RWPE1 (cell line): ENCODE results near the gene THBD.

ENCODE experiments used
- CTCF ChIA-PET: fragments of 350-600 bp; sonication (Branson Sonifier 250); formaldehyde crosslinking; extraction: SDS; loops from one replicate; lab custom pipeline; 2021; lab: Yijun Ruan, JAX
- POLR2A ChIA-PET: fragments of 400-600 bp; formaldehyde crosslinking; extraction: SDS; loops from one replicate; lab custom pipeline; 2020; ENCODE audit warnings: antibody characterized with exemption; ENCODE audit not compliant: low non-redundant PET; lab: Yijun Ruan, JAX
- DNase-seq: peaks from one replicate; pipeline ENCODE4 v3.0.0; 2012; ENCODE audit warnings: low spot score
- H3K27ac ChIP-seq: fragments of 450-650 bp; 2 replicates; pipeline ENCODE4 v1.5.1; 2017
- CTCF ChIP-seq: fragments of 450-650 bp; conservative IDR thresholded peaks from 2 replicates; pipeline ENCODE4 v1.5.1; 2017; ENCODE audit warnings: low read depth, mild to moderate bottlenecking

THBD gene

GRCh38 chr20:23068283-23068682 lies 18.8 kb upstream of the THBD start:
- DNase-seq: no peak
- ChIA-PET CTCF (interaction anchor here (0.5 to 1.2 kb wide), 2 partner anchors 113 to 126 kb away, joined by 3 read pairs; no protein-coding TSS in a partner anchor), POLR2A (no interaction called here)
- no peak for TF ChIP-seq CTCF
- H3K27ac ChIP-seq: no peak overlapping the region

- no peak for TF ChIP-seq CTCF
- H3K27ac ChIP-seq: no peak overlapping the region
- DNase-seq: no peak
- ChIA-PET CTCF (interaction anchor here (0.5 kb wide), 1 partner anchor 19 kb away, joined by 3 read pairs; no protein-coding TSS in a partner anchor), POLR2A (no interaction called here)
Observed at GRCh38 chr20:23066772-23067171, 17.3 kb upstream of the THBD start.

GRCh38 chr20:23065266-23066201 lies 16.1 kb upstream of the THBD start:
- H3K27ac ChIP-seq: no peak overlapping the region
- no peak for TF ChIP-seq CTCF
- POLR2A ChIA-PET: interaction anchor here (0.6 to 0.7 kb wide), 2 partner anchors 15 to 79 kb away, joined by 3 read pairs; no protein-coding TSS in a partner anchor
- DNase-seq: no peak
- CTCF ChIA-PET: interaction anchor here (0.6 to 0.9 kb wide), 3 partner anchors 124 to 195 kb away, joined by 3 to 4 read pairs (median 3); no protein-coding TSS in a partner anchor

- no peak for TF ChIP-seq CTCF
Observed at GRCh38 chr20:23063581-23063980, 14.1 kb upstream of the THBD start.

GRCh38 chr20:23063168-23063567 lies 13.7 kb upstream of the THBD start:
- TF ChIP-seq CTCF: no peak
- no peak overlapping the region for H3K27ac ChIP-seq
- POLR2A ChIA-PET: no interaction called here
- CTCF ChIA-PET: interaction anchor here (1.5 kb wide), 1 partner anchor 172 kb away, joined by 4 read pairs; no protein-coding TSS in a partner anchor
- no peak for DNase-seq

More at GRCh38 chr20:23063581-23063980, 14.1 kb upstream of the THBD start:
- DNase-seq: no peak
- H3K27ac ChIP-seq: no peak overlapping the region
- CTCF ChIA-PET: interaction anchor here (0.6 kb wide), 1 partner anchor 9 kb away, joined by 4 read pairs; no protein-coding TSS in a partner anchor
- POLR2A ChIA-PET: no interaction called here

GRCh38 chr20:23062632-23063031 lies 13.2 kb upstream of the THBD start:
- ChIA-PET POLR2A (no interaction called here), CTCF (interaction anchor here (0.5 to 1.5 kb wide), 5 partner anchors 13 to 557 kb away, joined by 3 to 6 read pairs (median 4); no protein-coding TSS in a partner anchor)
- no peak for TF ChIP-seq CTCF
- no peak overlapping the region for H3K27ac ChIP-seq
- DNase-seq: no peak
